ENCODE results near the gene STARD13. TPM values are rescaled to one million over a fixed set of nuclear protein-coding genes. Genes with fewer than 3 reads are reported as not detected.

The STARD13 gene
- total and polyA plus RNA-seq, 4 donors, result 2.7 to 15.3 (median 5.7) TPM

GRCh38 chr13:33319859-33320258, 34.3 kb upstream of the STARD13 start:
- 96% methylated on average over 1 of the region's 1 CpG for WGBS
- Histone ChIP-seq H3K27me3 (ENCODE audit: control insufficient read depth in 4 of 4, insufficient read depth in 4 of 4, low read length in 3 of 4) (no peaks in the 10 kb centered on the region), H3K36me3 (ENCODE audit: control insufficient read depth in 4 of 4, insufficient read depth in 3 of 4, low read depth in 1 of 4, low read length in 3 of 4) (no peaks in the 10 kb centered on the region), H3K27ac (ENCODE audit: low read depth in 1 of 2, low read length in 2 of 2) (no peak overlapping the region), H3K4me1 (ENCODE audit: control insufficient read depth in 4 of 4, insufficient read depth in 4 of 4, low read length in 3 of 4) (no peaks in the 10 kb centered on the region), H3K9ac (ENCODE audit: low read depth in 1 of 2, low read length in 2 of 2) (no peak overlapping the region), H3K4me3 (ENCODE audit: low read depth in 1 of 3, low read length in 3 of 3) (no peak overlapping the region), H3K9me3 (ENCODE audit: control insufficient read depth in 4 of 4, low read length in 3 of 4) (no peaks in the 10 kb centered on the region)
- no peak for DNase-seq (ENCODE audit: low spot score)
- TF ChIP-seq ATF3 (IDR thresholded peaks at IDR 0.05) (no peak), RXRA (IDR thresholded peaks at IDR 0.05) (no peak), FOXA2 (IDR thresholded peaks at IDR 0.05) (no peak), MAX (IDR thresholded peaks at IDR 0.05) (no peak), HNF4A (conservative IDR thresholded peaks at IDR 0.05) (no peak), ZBTB33 (IDR thresholded peaks at IDR 0.05) (no peak), TAF1 (conservative IDR thresholded peaks at IDR 0.05) (no peak), HNF4G (IDR thresholded peaks at IDR 0.05) (no peak)

- Histone ChIP-seq H3K27ac (ENCODE audit: low read depth in 1 of 2, low read length in 2 of 2) (no peak overlapping the region), H3K4me1 (ENCODE audit: control insufficient read depth in 4 of 4, insufficient read depth in 4 of 4, low read length in 3 of 4) (no peaks in the 10 kb centered on the region), H3K36me3 (ENCODE audit: control insufficient read depth in 4 of 4, insufficient read depth in 3 of 4, low read depth in 1 of 4, low read length in 3 of 4) (no peaks in the 10 kb centered on the region), H3K9ac (ENCODE audit: low read depth in 1 of 2, low read length in 2 of 2) (no peak overlapping the region), H3K9me3 (ENCODE audit: control insufficient read depth in 4 of 4, low read length in 3 of 4) (no peaks in the 10 kb centered on the region), H3K4me3 (ENCODE audit: low read depth in 1 of 3, low read length in 3 of 3) (no peak overlapping the region), H3K27me3 (ENCODE audit: control insufficient read depth in 4 of 4, insufficient read depth in 4 of 4, low read length in 3 of 4) (no peaks in the 10 kb centered on the region)
- TF ChIP-seq RXRA (IDR thresholded peaks at IDR 0.05), result no peak
- DNase-seq (ENCODE audit: low spot score), result no peak
- WGBS, result 91% methylated on average over 2 of the region's 2 CpGs
Observed at GRCh38 chr13:33318744-33319143, 33.2 kb upstream of the STARD13 start.

- H3K36me3 ChIP-seq (ENCODE audit: control insufficient read depth in 4 of 4, insufficient read depth in 3 of 4, low read depth in 1 of 4, low read length in 3 of 4), result no peaks in the 10 kb centered on the region
- no peak overlapping the region for H3K4me3 ChIP-seq (ENCODE audit: low read depth in 1 of 3, low read length in 3 of 3)
- no peak overlapping the region for H3K27ac ChIP-seq (ENCODE audit: low read depth in 1 of 2, low read length in 2 of 2)
- no peak for DNase-seq (ENCODE audit: low spot score)
- H3K4me1 ChIP-seq (ENCODE audit: control insufficient read depth in 4 of 4, insufficient read depth in 4 of 4, low read length in 3 of 4), result no peaks in the 10 kb centered on the region
- 95% methylated on average over 3 of the region's 3 CpGs for WGBS
- no peaks in the 10 kb centered on the region for H3K9me3 ChIP-seq (ENCODE audit: control insufficient read depth in 4 of 4, low read length in 3 of 4)
- TF ChIP-seq JUND (IDR thresholded peaks at IDR 0.05) (no peak), ZBTB33 (IDR thresholded peaks at IDR 0.05) (no peak), MAX (IDR thresholded peaks at IDR 0.05) (no peak), HNF4G (IDR thresholded peaks at IDR 0.05) (no peak), ATF3 (IDR thresholded peaks at IDR 0.05) (no peak), TAF1 (conservative IDR thresholded peaks at IDR 0.05) (no peak), RAD21 (IDR thresholded peaks at IDR 0.05) (no peak), EGR1 (IDR thresholded peaks at IDR 0.05; ENCODE audit: low read depth in 2 of 2) (no peak), HNF4A (conservative IDR thresholded peaks at IDR 0.05) (no peak), CTCF (IDR thresholded peaks at IDR 0.05; ENCODE audit: low read depth, low read length, missing input control) (no peak), SP1 (IDR thresholded peaks at IDR 0.05) (no peak), GABPA (IDR thresholded peaks at IDR 0.05 in 1 of 2, conservative IDR thresholded peaks at IDR 0.05 in 1 of 2) (no peak), FOXA1 (IDR thresholded peaks at IDR 0.05) (no peak), FOXA2 (IDR thresholded peaks at IDR 0.05) (no peak), YY1 (IDR thresholded peaks at IDR 0.05) (no peak), REST (IDR thresholded peaks at IDR 0.05) (no peak), RXRA (IDR thresholded peaks at IDR 0.05) (no peak)
- no peak overlapping the region for H3K9ac ChIP-seq (ENCODE audit: low read depth in 1 of 2, low read length in 2 of 2)
- H3K27me3 ChIP-seq (ENCODE audit: control insufficient read depth in 4 of 4, insufficient read depth in 4 of 4, low read length in 3 of 4), result no peaks in the 10 kb centered on the region
Observed at GRCh38 chr13:33318037-33318436, 32.5 kb upstream of the STARD13 start.

Data from liver (tissue), 9 donors.